OCI-LY1 (cell line): ENCODE data around the gene GNA12.

Source experiments
- CTCF ChIP-seq: fragments of 200-600 bp; sonication (generic), shearing (Covaris generic); IDR thresholded peaks from 2 replicates; pipeline ENCODE4 v1.5.1; 2017; ENCODE audit warnings: mild to moderate bottlenecking, antibody characterized with exemption, low read length, moderate library complexity, mixed read lengths
- EZH2 ChIP-seq: fragments of 200-600 bp; sonication (generic), shearing (Covaris generic); IDR thresholded peaks from 2 replicates; pipeline ENCODE4 v1.8.0; 2017; ENCODE audit warnings: borderline replicate concordance, mixed run types, mild to moderate bottlenecking, antibody characterized with exemption, low read length, moderate library complexity, mixed read lengths

DNA sequence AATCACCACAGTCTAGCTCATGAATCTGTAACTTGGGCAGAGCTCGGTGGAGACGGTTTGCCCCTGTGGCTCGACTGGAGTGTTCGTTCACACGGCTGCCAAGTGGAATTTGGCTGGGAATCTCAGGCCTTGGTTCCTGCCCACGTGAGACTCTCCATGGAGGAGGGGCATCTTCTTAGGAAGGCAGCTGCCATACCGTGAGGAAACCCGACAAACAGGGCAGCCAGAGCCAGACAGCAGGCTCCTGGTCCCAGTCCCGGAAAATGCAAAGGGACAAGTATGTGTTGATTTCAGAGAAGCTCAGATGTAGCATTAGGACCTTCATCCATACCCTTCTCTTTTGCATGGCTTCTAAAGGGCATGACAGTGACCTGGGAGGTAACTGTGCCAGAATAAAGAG, 129.5 kb downstream of the GNA12 start:
- TF ChIP-seq CTCF (no peak), EZH2 (no peak)
